Ammon's horn (tissue), 1 donor: ENCODE measurements around the gene ICOS.

Source experiments
- DNase-seq: peaks from one replicate; pipeline ENCODE4 v3.0.0-alpha.2; 2016; ENCODE audit warnings: low spot score

The ICOS gene

GRCh38 chr2:203936535-203936934 lies at the start of gene ICOS:
TSS of gene ICOS (plus strand) at chr2:203936763. CDS start at chr2:203936815, 52 bp downstream.
- no peak for DNase-seq

- peak; percentile 81 for DNase-seq
Observed at GRCh38 chr2:203887677-203888076, 48.9 kb upstream of the ICOS start.

GRCh38 chr2:203889542-203889941 lies 47.0 kb upstream of the ICOS start:
- DNase-seq: no peak

GRCh38 chr2:203889944-203890343 lies 46.6 kb upstream of the ICOS start:
- no peak for DNase-seq

- no peak for DNase-seq
Observed at GRCh38 chr2:203890733-203891132, 45.8 kb upstream of the ICOS start.

GRCh38 chr2:203891474-203891873 lies 45.1 kb upstream of the ICOS start:
- peak; percentile 39 for DNase-seq

- no peak for DNase-seq
Observed at GRCh38 chr2:203892207-203892606, 44.4 kb upstream of the ICOS start.

- DNase-seq: peak; percentile 88
Observed at GRCh38 chr2:203893401-203893800, 43.2 kb upstream of the ICOS start.

GRCh38 chr2:203893840-203894239 lies 42.7 kb upstream of the ICOS start:
- no peak for DNase-seq

- DNase-seq: no peak
Observed at GRCh38 chr2:203894262-203894661, 42.3 kb upstream of the ICOS start.

- no peak for DNase-seq
Observed at GRCh38 chr2:203897544-203897943, 39.0 kb upstream of the ICOS start.

GRCh38 chr2:203898657-203899056 lies 37.9 kb upstream of the ICOS start:
- no peak for DNase-seq

GRCh38 chr2:203900253-203900652 lies 36.3 kb upstream of the ICOS start:
- DNase-seq: no peak

- DNase-seq: no peak
Observed at GRCh38 chr2:203904022-203904421, 32.5 kb upstream of the ICOS start.

- no peak for DNase-seq
Observed at GRCh38 chr2:203905656-203906055, 30.9 kb upstream of the ICOS start.

- DNase-seq: no peak
Observed at GRCh38 chr2:203908066-203908796, 28.3 kb upstream of the ICOS start.

GRCh38 chr2:203908797-203909185 lies 27.8 kb upstream of the ICOS start:
- no peak for DNase-seq

- DNase-seq: peak; percentile 67
Observed at GRCh38 chr2:203909261-203909967, 27.1 kb upstream of the ICOS start.

- no peak for DNase-seq
Observed at GRCh38 chr2:203909974-203910373, 26.6 kb upstream of the ICOS start.

- DNase-seq: no peak
Observed at GRCh38 chr2:203913947-203914346, 22.6 kb upstream of the ICOS start.

GRCh38 chr2:203914546-203915182 lies 21.9 kb upstream of the ICOS start:
- no peak for DNase-seq

- DNase-seq: no peak
Observed at GRCh38 chr2:203915256-203915655, 21.3 kb upstream of the ICOS start.

- DNase-seq: no peak
Observed at GRCh38 chr2:203916756-203917155, 19.8 kb upstream of the ICOS start.
